Astrocyte (in vitro differentiated cells and primary cell): ENCODE results near the gene CENPT. TPM values are rescaled to one million over a fixed set of nuclear protein-coding genes. Genes with fewer than 3 reads are reported as not detected.

ENCODE experiments used
- DNase-seq: peaks from one replicate; pipeline ENCODE4 v3.0.0-alpha.2; 2010; ENCODE audit warnings: low read depth
- FAIRE-seq: peaks from 2 replicates; lab custom pipeline; 2011; peaks lifted over from hg19 to GRCh38; lab: Jason Lieb, UNC
- H2AFZ ChIP-seq: 2 replicates; pipeline ENCODE4 v1.6.0; 2012; ENCODE audit warnings: low read depth, low read length, inconsistent platforms
- H3K27ac ChIP-seq: 2 replicates; pipeline ENCODE4 v1.5.1; 2011; ENCODE audit warnings: low read depth, low read length, inconsistent platforms
- H3K27me3 ChIP-seq: 2 replicates; pipeline ENCODE4 v1.6.0; 2011; ENCODE audit warnings: low read length, inconsistent platforms; ENCODE audit not compliant: insufficient read depth
- H3K36me3 ChIP-seq: 2 replicates; pipeline ENCODE4 v1.5.1; 2011; ENCODE audit warnings: low read length, inconsistent platforms; ENCODE audit not compliant: insufficient read depth
- H3K4me1 ChIP-seq: 2 replicates; pipeline ENCODE4 v1.5.1; 2011; ENCODE audit warnings: low read length, inconsistent platforms; ENCODE audit not compliant: insufficient read depth
- H3K4me2 ChIP-seq: 2 replicates; pipeline ENCODE4 v1.6.0; 2012; ENCODE audit warnings: low read length, inconsistent platforms
- H3K4me3 ChIP-seq: 2 replicates; pipeline ENCODE4 v1.5.1; 2011; ENCODE audit warnings: low read depth, mild to moderate bottlenecking, low read length, inconsistent platforms; ENCODE audit not compliant: insufficient read depth
- H3K79me2 ChIP-seq: 2 replicates; pipeline ENCODE4 v1.6.0; 2012; ENCODE audit warnings: mild to moderate bottlenecking, low read length, inconsistent platforms; ENCODE audit not compliant: insufficient read depth
- H3K9ac ChIP-seq: 2 replicates; pipeline ENCODE4 v1.6.0; 2012; ENCODE audit warnings: mild to moderate bottlenecking, low read length, inconsistent platforms
- H3K9me3 ChIP-seq: 2 replicates; pipeline ENCODE4 v1.5.1; 2012; ENCODE audit warnings: low read depth, mild to moderate bottlenecking, low read length, inconsistent platforms; ENCODE audit not compliant: insufficient read depth
- H4K20me1 ChIP-seq: 2 replicates; pipeline ENCODE4 v1.6.0; 2012; ENCODE audit warnings: low read length, inconsistent platforms; ENCODE audit not compliant: insufficient read depth
- H3K27ac Mint-ChIP-seq: one replicate; pipeline ENCODE4 v1.8.0; 2021; ENCODE audit warnings: mild to moderate bottlenecking, mixed read lengths; ENCODE audit not compliant: unreplicated experiment
- H3K27me3 Mint-ChIP-seq: one replicate; pipeline ENCODE4 v1.8.0; 2021; ENCODE audit warnings: low read depth, mixed read lengths; ENCODE audit not compliant: unreplicated experiment
- H3K36me3 Mint-ChIP-seq: one replicate; pipeline ENCODE4 v1.8.0; 2021; ENCODE audit warnings: low read depth, mixed read lengths; ENCODE audit not compliant: unreplicated experiment
- H3K4me1 Mint-ChIP-seq: one replicate; pipeline ENCODE4 v1.8.0; 2021; ENCODE audit warnings: low read depth, mixed read lengths; ENCODE audit not compliant: unreplicated experiment
- H3K4me3 Mint-ChIP-seq: one replicate; pipeline ENCODE4 v1.8.0; 2021; ENCODE audit warnings: mild to moderate bottlenecking, moderate library complexity, mixed read lengths; ENCODE audit not compliant: unreplicated experiment
- H3K9me3 Mint-ChIP-seq: one replicate; pipeline ENCODE4 v1.8.0; 2021; ENCODE audit warnings: mild to moderate bottlenecking, mixed read lengths; ENCODE audit not compliant: unreplicated experiment
- CTCF ChIP-seq: IDR thresholded peaks from 2 replicates; pipeline ENCODE4 v1.5.1; 2011; ENCODE audit warnings: low read depth, mild to moderate bottlenecking, inconsistent platforms, low read length, moderate library complexity; ENCODE audit not compliant: insufficient read depth
- EZH2 ChIP-seq: IDR thresholded peaks from 2 replicates; pipeline ENCODE4 v1.6.1; 2012; ENCODE audit warnings: mild to moderate bottlenecking, low read length, inconsistent platforms; ENCODE audit not compliant: insufficient read depth
- total RNA-seq: library from RNA; stranded (reverse); gene quantifications from 2 replicates; pipeline ENCODE4 v1.2.1, GENCODE V29; 2021

Gene CENPT
- total RNA-seq, 1 donor from 2014 or later, result 79.3 TPM

- no peaks in the 10 kb centered on the region for H3K27me3 ChIP-seq
- peaks cover 23% of the 10 kb centered on the region for H3K36me3 Mint-ChIP-seq
- TF ChIP-seq EZH2, result no peak
- TF ChIP-seq CTCF, result no peak
- no peak overlapping the region for H3K4me3 ChIP-seq
- no peak overlapping the region for H3K4me3 Mint-ChIP-seq
- no peaks in the 10 kb centered on the region for H3K9me3 ChIP-seq
- peaks cover 9% of the 10 kb centered on the region for H3K4me1 ChIP-seq
- peaks cover 21% of the 10 kb centered on the region for H3K36me3 ChIP-seq
- H4K20me1 ChIP-seq, result peaks cover 12% of the 10 kb centered on the region
- H3K4me1 Mint-ChIP-seq, result peaks cover 4% of the 10 kb centered on the region
- FAIRE-seq (no peak), DNase-seq (no peak)
- peak overlapping the region; percentile 12 for H3K27ac Mint-ChIP-seq
- H3K9me3 Mint-ChIP-seq, result peaks cover 2% of the 10 kb centered on the region
- no peak overlapping the region for H3K4me2 ChIP-seq
- H2AFZ ChIP-seq, result no peak overlapping the region
- H3K27me3 Mint-ChIP-seq, result no peaks in the 10 kb centered on the region
- H3K27ac ChIP-seq, result no peak overlapping the region
- peaks cover 20% of the 10 kb centered on the region for H3K79me2 ChIP-seq
- no peak overlapping the region for H3K9ac ChIP-seq
Measured at GRCh38 chr16:67828651-67829050, 18.8 kb downstream of the CENPT start.

- Mint-ChIP-seq H3K27me3 (no peaks in the 10 kb centered on the region), H3K4me3 (no peak overlapping the region), H3K27ac (no peak overlapping the region), H3K4me1 (peaks cover 6% of the 10 kb centered on the region), H3K9me3 (peaks cover 2% of the 10 kb centered on the region), H3K36me3 (peaks cover 16% of the 10 kb centered on the region)
- FAIRE-seq (no peak), DNase-seq (no peak)
- Histone ChIP-seq H3K4me1 (no peaks in the 10 kb centered on the region), H4K20me1 (peaks cover 5% of the 10 kb centered on the region), H3K9me3 (no peaks in the 10 kb centered on the region), H3K36me3 (peaks cover 11% of the 10 kb centered on the region), H3K27ac (no peak overlapping the region), H3K9ac (no peak overlapping the region), H3K4me2 (no peak overlapping the region), H3K27me3 (no peaks in the 10 kb centered on the region), H3K4me3 (no peak overlapping the region), H3K79me2 (no peaks in the 10 kb centered on the region), H2AFZ (no peak overlapping the region)
- TF ChIP-seq EZH2, result no peak
- TF ChIP-seq CTCF, result no peak
Measured at GRCh38 chr16:67825906-67826305, 21.6 kb downstream of the CENPT start.

GRCh38 chr16:67825119-67825518, 22.4 kb downstream of the CENPT start:
- Mint-ChIP-seq H3K9me3 (peaks cover 2% of the 10 kb centered on the region), H3K4me3 (no peak overlapping the region), H3K4me1 (peaks cover 6% of the 10 kb centered on the region), H3K27ac (no peak overlapping the region), H3K27me3 (no peaks in the 10 kb centered on the region), H3K36me3 (peaks cover 17% of the 10 kb centered on the region)
- no peak for TF ChIP-seq CTCF
- TF ChIP-seq EZH2, result no peak
- no peak overlapping the region for H3K9ac ChIP-seq
- no peak overlapping the region for H3K4me2 ChIP-seq
- H2AFZ ChIP-seq, result no peak overlapping the region
- no peak overlapping the region for H3K27ac ChIP-seq
- no peaks in the 10 kb centered on the region for H3K9me3 ChIP-seq
- no peaks in the 10 kb centered on the region for H3K79me2 ChIP-seq
- H3K4me3 ChIP-seq, result no peak overlapping the region
- H3K4me1 ChIP-seq, result no peaks in the 10 kb centered on the region
- no peaks in the 10 kb centered on the region for H3K27me3 ChIP-seq
- peaks cover 11% of the 10 kb centered on the region for H3K36me3 ChIP-seq
- FAIRE-seq, result no peak
- peaks cover 5% of the 10 kb centered on the region for H4K20me1 ChIP-seq
- no peak for DNase-seq
